ENCODE measurements around the gene SYCP2L. TPM values are rescaled to one million over a fixed set of nuclear protein-coding genes. Genes with fewer than 3 reads are reported as not detected.
A peak's percentile ranks its signal among the peaks of the same experiment; 100 is the strongest.
"Not testable (repeated sequence)": the region's sequence is repeated elsewhere in the genome, so short reads cannot be mapped to it uniquely, and the experiment has no call there.

The SYCP2L gene
- total RNA-seq, 3 donors from 2014 or later, result 0.12 to 0.57 TPM; not detected in 1

DNA sequence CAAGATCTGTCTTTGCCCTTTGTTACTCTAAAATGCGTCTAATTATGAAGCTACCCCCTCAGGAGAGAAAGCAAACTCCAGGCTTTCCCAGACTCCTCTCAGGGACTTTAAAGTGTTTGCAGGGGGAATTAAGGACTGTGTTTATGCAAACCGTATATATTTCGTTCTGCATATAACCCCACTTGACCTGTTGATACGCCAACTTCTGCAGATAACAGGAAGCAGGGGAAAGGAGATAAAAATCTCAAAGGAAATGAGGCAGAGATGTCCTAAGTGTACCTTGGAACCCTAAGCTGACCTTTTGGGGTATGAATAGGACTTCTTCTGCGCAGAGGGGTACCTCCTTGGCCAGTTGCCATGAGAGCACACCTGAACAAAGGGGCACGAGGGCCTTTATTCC is 8.1 kb downstream of the SYCP2L start:
- no peaks in the 10 kb centered on the region for H3K9me3 ChIP-seq
- TF ChIP-seq, protein P1, sequence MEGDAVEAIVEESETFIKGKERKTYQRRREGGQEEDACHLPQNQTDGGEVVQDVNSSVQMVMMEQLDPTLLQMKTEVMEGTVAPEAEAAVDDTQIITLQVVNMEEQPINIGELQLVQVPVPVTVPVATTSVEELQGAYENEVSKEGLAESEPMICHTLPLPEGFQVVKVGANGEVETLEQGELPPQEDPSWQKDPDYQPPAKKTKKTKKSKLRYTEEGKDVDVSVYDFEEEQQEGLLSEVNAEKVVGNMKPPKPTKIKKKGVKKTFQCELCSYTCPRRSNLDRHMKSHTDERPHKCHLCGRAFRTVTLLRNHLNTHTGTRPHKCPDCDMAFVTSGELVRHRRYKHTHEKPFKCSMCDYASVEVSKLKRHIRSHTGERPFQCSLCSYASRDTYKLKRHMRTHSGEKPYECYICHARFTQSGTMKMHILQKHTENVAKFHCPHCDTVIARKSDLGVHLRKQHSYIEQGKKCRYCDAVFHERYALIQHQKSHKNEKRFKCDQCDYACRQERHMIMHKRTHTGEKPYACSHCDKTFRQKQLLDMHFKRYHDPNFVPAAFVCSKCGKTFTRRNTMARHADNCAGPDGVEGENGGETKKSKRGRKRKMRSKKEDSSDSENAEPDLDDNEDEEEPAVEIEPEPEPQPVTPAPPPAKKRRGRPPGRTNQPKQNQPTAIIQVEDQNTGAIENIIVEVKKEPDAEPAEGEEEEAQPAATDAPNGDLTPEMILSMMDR (IDR thresholded peaks at IDR 0.05), result no peak
- H3K4me1 ChIP-seq (ENCODE audit: low read depth), result no peaks in the 10 kb centered on the region
- DNase-seq (no peak), ATAC-seq (no peak)
- intact Hi-C loops (cut with DNase I, micrococcal nuclease), result no loop called here
- H3K4me3 ChIP-seq, result no peak overlapping the region
- H3K36me3 ChIP-seq (ENCODE audit: low read depth), result no peaks in the 10 kb centered on the region

DNA sequence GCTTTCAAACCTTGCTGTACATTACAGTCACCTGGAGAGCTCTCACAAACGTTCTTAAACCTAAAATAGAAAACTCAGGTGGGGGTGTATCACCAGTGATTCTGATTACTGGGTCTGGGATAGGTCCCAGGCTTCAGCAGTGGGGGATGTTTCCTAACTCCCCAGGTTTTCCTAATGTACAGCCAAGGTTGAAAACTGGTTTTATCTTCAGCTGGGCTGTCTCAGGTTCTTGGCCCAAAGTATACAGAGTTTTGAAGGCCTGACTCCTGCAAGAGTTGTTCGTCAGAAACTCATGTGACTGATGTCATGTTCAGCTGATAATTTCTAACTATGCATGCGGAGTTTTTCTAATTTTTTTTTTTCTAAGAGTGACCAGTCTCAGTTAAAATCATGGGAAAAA is 9.8 kb downstream of the SYCP2L start:
- TF ChIP-seq, protein P1 (IDR thresholded peaks at IDR 0.05), result no peak
- Histone ChIP-seq H3K4me3 (no peak overlapping the region), H3K36me3 (ENCODE audit: low read depth) (no peaks in the 10 kb centered on the region), H3K4me1 (ENCODE audit: low read depth) (no peaks in the 10 kb centered on the region), H3K9me3 (no peaks in the 10 kb centered on the region)
- intact Hi-C loops (cut with DNase I, micrococcal nuclease), result no loop called here
- DNase-seq (no peak), ATAC-seq (no peak)

DNA sequence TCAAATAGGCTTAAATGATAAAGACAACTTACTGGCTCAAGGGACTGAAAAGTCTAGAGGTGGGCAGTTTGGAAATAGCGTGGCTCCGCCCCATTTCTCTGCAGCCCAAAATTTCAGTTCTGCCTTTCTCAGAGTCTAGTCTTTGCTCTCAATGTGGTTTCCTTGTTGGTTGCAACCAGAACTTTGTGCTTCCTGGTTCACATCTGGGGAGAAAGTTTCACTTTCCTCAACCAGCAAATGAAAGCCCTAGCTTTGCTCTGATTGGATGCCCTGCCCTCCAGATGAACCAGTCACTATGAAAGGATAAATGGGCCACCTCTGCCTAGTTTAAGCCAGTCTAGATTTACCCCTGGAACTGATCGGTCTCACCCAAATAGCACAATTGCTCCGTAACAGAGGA is 14.9 kb downstream of the SYCP2L start:
- peak; percentile 57 for ATAC-seq
- no peaks in the 10 kb centered on the region for H3K36me3 ChIP-seq (ENCODE audit: low read depth)

DNA sequence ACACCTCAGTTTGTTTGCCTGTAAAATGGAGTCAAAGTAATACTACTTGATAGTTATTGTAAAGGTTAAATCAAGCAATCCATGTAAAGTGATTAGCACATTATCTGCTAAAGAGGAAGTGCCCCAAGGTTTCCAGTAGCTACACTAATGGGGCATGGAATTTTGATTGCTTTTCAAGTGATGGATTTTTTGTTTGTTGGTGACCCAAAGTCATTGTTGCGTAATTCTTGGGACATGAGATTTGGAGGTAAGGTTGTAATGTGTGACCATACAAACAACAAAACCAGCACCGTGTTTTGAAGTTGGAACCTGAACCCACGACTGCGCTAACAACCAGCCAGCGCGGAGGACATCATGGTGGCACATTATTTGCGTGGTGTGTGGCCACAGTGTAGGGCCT is 17.2 kb downstream of the SYCP2L start:
- Histone ChIP-seq H3K4me1 (ENCODE audit: low read depth) (no peaks in the 10 kb centered on the region), H3K9me3 (no peaks in the 10 kb centered on the region), H3K4me3 (no peak overlapping the region), H3K36me3 (ENCODE audit: low read depth) (no peaks in the 10 kb centered on the region)
- TF ChIP-seq, protein P1 (IDR thresholded peaks at IDR 0.05), result no peak
- ATAC-seq (no peak), DNase-seq (no peak)
- intact Hi-C loops (cut with DNase I, micrococcal nuclease), result no loop called here

More for the DNA sequence above, 14.9 kb downstream of the SYCP2L start:
- intact Hi-C loops (cut with DNase I, micrococcal nuclease), result no loop called here
- Histone ChIP-seq H3K9me3 (no peaks in the 10 kb centered on the region), H3K4me1 (ENCODE audit: low read depth) (no peaks in the 10 kb centered on the region), H3K4me3 (no peak overlapping the region)
- TF ChIP-seq, protein P1 (IDR thresholded peaks at IDR 0.05), result no peak
- peak in 1 of 3 donors; percentile 14 for DNase-seq

DNA sequence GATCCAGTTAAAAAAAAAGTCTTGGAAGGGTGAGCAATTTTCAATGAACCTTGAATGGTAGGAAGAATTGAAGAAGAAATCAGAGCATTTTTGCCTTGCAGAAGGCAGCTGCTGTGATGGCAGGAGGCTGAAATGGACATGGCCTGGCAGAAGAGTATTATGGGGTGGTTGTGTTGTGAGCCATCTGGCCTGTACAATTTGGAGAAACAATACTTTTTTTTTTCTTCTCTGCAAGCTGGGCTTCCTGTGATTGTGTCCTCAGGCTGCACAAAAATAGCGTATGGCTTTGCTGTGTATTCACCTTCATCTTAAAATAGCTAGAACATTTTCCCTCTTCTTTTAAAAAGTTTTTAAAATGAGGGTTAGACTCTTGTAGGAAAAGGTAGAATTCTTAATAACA is 21.4 kb downstream of the SYCP2L start:
- intact Hi-C loops (cut with DNase I, micrococcal nuclease), result no loop called here
- no peaks in the 10 kb centered on the region for H3K36me3 ChIP-seq (ENCODE audit: low read depth)
- H3K4me1 ChIP-seq (ENCODE audit: low read depth), result no peaks in the 10 kb centered on the region
- H3K9me3 ChIP-seq, result no peaks in the 10 kb centered on the region
- ATAC-seq, result no peak
- TF ChIP-seq, protein P1 (IDR thresholded peaks at IDR 0.05), result no peak
- no peak for DNase-seq
- H3K4me3 ChIP-seq, result no peak overlapping the region

DNA sequence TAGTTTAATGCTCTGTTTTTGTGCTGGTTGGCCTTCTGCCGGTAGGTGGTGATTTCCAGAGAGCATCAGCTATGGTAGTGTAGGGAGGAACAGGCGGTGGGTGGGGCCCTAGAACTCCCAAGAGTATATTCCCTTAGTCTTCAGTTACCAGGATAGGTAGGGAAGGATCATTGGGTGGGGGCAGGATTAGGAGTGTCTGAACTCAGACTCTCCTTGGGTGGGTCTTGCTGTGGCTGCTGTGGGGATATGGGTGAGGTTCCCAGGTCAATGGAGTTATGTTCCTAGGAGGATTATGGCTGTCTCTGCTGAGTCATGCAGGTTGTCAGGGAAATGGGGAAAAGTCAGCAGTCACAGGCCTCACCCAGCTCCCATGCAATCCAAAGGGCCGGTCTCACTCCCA is 32.7 kb downstream of the SYCP2L start:
- intact Hi-C loops (cut with DNase I, micrococcal nuclease); ATAC-seq; H3K4me3 ChIP-seq; H3K9me3 ChIP-seq; H3K4me1 ChIP-seq (ENCODE audit: low read depth); H3K36me3 ChIP-seq (ENCODE audit: low read depth); DNase-seq: not testable (repeated sequence)
